Astrocyte (in vitro differentiated cells and primary cell): ENCODE measurements around the gene KRT80. TPM values are rescaled to one million over a fixed set of nuclear protein-coding genes. Genes with fewer than 3 reads are reported as not detected.

Source experiments
- DNase-seq: peaks from one replicate; pipeline ENCODE4 v3.0.0-alpha.2; 2010; ENCODE audit warnings: low read depth
- FAIRE-seq: peaks from 2 replicates; lab custom pipeline; 2011; peaks lifted over from hg19 to GRCh38; lab: Jason Lieb, UNC
- H2AFZ ChIP-seq: 2 replicates; pipeline ENCODE4 v1.6.0; 2012; ENCODE audit warnings: low read depth, low read length, inconsistent platforms
- H3K27ac ChIP-seq: 2 replicates; pipeline ENCODE4 v1.5.1; 2011; ENCODE audit warnings: low read depth, low read length, inconsistent platforms
- H3K27me3 ChIP-seq: 2 replicates; pipeline ENCODE4 v1.6.0; 2011; ENCODE audit warnings: low read length, inconsistent platforms; ENCODE audit not compliant: insufficient read depth
- H3K36me3 ChIP-seq: 2 replicates; pipeline ENCODE4 v1.5.1; 2011; ENCODE audit warnings: low read length, inconsistent platforms; ENCODE audit not compliant: insufficient read depth
- H3K4me1 ChIP-seq: 2 replicates; pipeline ENCODE4 v1.5.1; 2011; ENCODE audit warnings: low read length, inconsistent platforms; ENCODE audit not compliant: insufficient read depth
- H3K4me2 ChIP-seq: 2 replicates; pipeline ENCODE4 v1.6.0; 2012; ENCODE audit warnings: low read length, inconsistent platforms
- H3K4me3 ChIP-seq: 2 replicates; pipeline ENCODE4 v1.5.1; 2011; ENCODE audit warnings: low read depth, mild to moderate bottlenecking, low read length, inconsistent platforms; ENCODE audit not compliant: insufficient read depth
- H3K79me2 ChIP-seq: 2 replicates; pipeline ENCODE4 v1.6.0; 2012; ENCODE audit warnings: mild to moderate bottlenecking, low read length, inconsistent platforms; ENCODE audit not compliant: insufficient read depth
- H3K9ac ChIP-seq: 2 replicates; pipeline ENCODE4 v1.6.0; 2012; ENCODE audit warnings: mild to moderate bottlenecking, low read length, inconsistent platforms
- H3K9me3 ChIP-seq: 2 replicates; pipeline ENCODE4 v1.5.1; 2012; ENCODE audit warnings: low read depth, mild to moderate bottlenecking, low read length, inconsistent platforms; ENCODE audit not compliant: insufficient read depth
- H4K20me1 ChIP-seq: 2 replicates; pipeline ENCODE4 v1.6.0; 2012; ENCODE audit warnings: low read length, inconsistent platforms; ENCODE audit not compliant: insufficient read depth
- H3K27ac Mint-ChIP-seq: one replicate; pipeline ENCODE4 v1.8.0; 2021; ENCODE audit warnings: mild to moderate bottlenecking, mixed read lengths; ENCODE audit not compliant: unreplicated experiment
- H3K27me3 Mint-ChIP-seq: one replicate; pipeline ENCODE4 v1.8.0; 2021; ENCODE audit warnings: low read depth, mixed read lengths; ENCODE audit not compliant: unreplicated experiment
- H3K36me3 Mint-ChIP-seq: one replicate; pipeline ENCODE4 v1.8.0; 2021; ENCODE audit warnings: low read depth, mixed read lengths; ENCODE audit not compliant: unreplicated experiment
- H3K4me1 Mint-ChIP-seq: one replicate; pipeline ENCODE4 v1.8.0; 2021; ENCODE audit warnings: low read depth, mixed read lengths; ENCODE audit not compliant: unreplicated experiment
- H3K4me3 Mint-ChIP-seq: one replicate; pipeline ENCODE4 v1.8.0; 2021; ENCODE audit warnings: mild to moderate bottlenecking, moderate library complexity, mixed read lengths; ENCODE audit not compliant: unreplicated experiment
- H3K9me3 Mint-ChIP-seq: one replicate; pipeline ENCODE4 v1.8.0; 2021; ENCODE audit warnings: mild to moderate bottlenecking, mixed read lengths; ENCODE audit not compliant: unreplicated experiment
- EZH2 ChIP-seq: IDR thresholded peaks from 2 replicates; pipeline ENCODE4 v1.6.1; 2012; ENCODE audit warnings: mild to moderate bottlenecking, low read length, inconsistent platforms; ENCODE audit not compliant: insufficient read depth
- total RNA-seq: library from RNA; stranded (reverse); gene quantifications from 2 replicates; pipeline ENCODE4 v1.2.1, GENCODE V29; 2021
- TF ChIP-seq, protein P1 (sequence below): IDR thresholded peaks from 2 replicates; pipeline ENCODE4 v1.5.1; 2011; ENCODE audit warnings: low read depth, mild to moderate bottlenecking, inconsistent platforms, low read length, moderate library complexity; ENCODE audit not compliant: insufficient read depth

The KRT80 gene
- total RNA-seq, 1 donor from 2014 or later, result 3.6 TPM

- TF ChIP-seq, protein P1, sequence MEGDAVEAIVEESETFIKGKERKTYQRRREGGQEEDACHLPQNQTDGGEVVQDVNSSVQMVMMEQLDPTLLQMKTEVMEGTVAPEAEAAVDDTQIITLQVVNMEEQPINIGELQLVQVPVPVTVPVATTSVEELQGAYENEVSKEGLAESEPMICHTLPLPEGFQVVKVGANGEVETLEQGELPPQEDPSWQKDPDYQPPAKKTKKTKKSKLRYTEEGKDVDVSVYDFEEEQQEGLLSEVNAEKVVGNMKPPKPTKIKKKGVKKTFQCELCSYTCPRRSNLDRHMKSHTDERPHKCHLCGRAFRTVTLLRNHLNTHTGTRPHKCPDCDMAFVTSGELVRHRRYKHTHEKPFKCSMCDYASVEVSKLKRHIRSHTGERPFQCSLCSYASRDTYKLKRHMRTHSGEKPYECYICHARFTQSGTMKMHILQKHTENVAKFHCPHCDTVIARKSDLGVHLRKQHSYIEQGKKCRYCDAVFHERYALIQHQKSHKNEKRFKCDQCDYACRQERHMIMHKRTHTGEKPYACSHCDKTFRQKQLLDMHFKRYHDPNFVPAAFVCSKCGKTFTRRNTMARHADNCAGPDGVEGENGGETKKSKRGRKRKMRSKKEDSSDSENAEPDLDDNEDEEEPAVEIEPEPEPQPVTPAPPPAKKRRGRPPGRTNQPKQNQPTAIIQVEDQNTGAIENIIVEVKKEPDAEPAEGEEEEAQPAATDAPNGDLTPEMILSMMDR, result no peak
- TF ChIP-seq EZH2, result no peak
- Histone ChIP-seq H3K27me3 (no peaks in the 10 kb centered on the region), H3K9ac (no peak overlapping the region), H3K4me2 (no peak overlapping the region), H4K20me1 (no peaks in the 10 kb centered on the region), H2AFZ (no peak overlapping the region), H3K4me3 (no peak overlapping the region), H3K36me3 (no peaks in the 10 kb centered on the region), H3K27ac (no peak overlapping the region), H3K4me1 (peaks cover 48% of the 10 kb centered on the region), H3K79me2 (peaks cover 4% of the 10 kb centered on the region), H3K9me3 (no peaks in the 10 kb centered on the region)
- Mint-ChIP-seq H3K36me3 (peaks cover 3% of the 10 kb centered on the region), H3K9me3 (peaks cover 13% of the 10 kb centered on the region), H3K4me3 (no peak overlapping the region), H3K27me3 (peaks cover 11% of the 10 kb centered on the region), H3K4me1 (peaks cover 55% of the 10 kb centered on the region), H3K27ac (no peak overlapping the region)
- DNase-seq, result no peak
- no peak for FAIRE-seq
Observed at GRCh38 chr12:52228366-52228765, 36.6 kb upstream of the KRT80 start.

DNA sequence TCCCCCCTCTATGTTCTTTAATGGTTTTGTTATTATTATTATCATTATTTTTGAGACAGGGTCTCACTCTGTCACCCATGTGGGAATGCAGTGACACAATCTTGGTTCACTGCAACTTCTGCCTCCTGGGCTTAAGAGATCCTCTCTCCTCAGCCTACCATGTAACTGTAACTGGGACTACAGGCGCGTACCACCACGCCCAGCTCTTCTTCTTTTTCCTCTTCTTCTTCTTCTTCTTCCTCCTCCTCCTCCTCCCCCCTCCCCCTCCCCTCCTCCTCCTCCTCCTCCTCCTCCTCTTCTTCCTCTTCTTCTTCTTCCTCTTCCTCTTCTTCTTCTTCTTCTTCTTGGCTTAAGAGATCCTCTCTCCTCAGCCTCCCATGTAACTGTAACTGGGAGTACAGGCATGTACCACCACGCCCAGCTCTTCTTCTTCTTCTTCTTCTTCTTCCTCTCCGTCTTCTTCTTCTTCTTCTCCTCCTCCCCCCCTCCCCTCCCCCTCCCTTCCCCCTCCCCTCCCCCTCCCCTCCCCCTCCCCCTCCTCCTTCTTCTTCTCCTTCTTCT is 35.9 kb upstream of the KRT80 start:
- Histone ChIP-seq H3K4me1 (peaks cover 44% of the 10 kb centered on the region), H3K4me3 (no peak overlapping the region), H3K9ac (no peak overlapping the region), H3K4me2 (no peak overlapping the region), H4K20me1 (no peaks in the 10 kb centered on the region), H3K36me3 (no peaks in the 10 kb centered on the region), H3K79me2 (peaks cover 4% of the 10 kb centered on the region), H2AFZ (no peak overlapping the region), H3K27me3 (no peaks in the 10 kb centered on the region), H3K27ac (no peak overlapping the region), H3K9me3 (no peaks in the 10 kb centered on the region)
- no peak for DNase-seq
- no peak for FAIRE-seq
- Mint-ChIP-seq H3K4me3 (no peak overlapping the region), H3K27me3 (peaks cover 9% of the 10 kb centered on the region), H3K36me3 (peaks cover 3% of the 10 kb centered on the region), H3K9me3 (peaks cover 13% of the 10 kb centered on the region), H3K27ac (no peak overlapping the region), H3K4me1 (peaks cover 56% of the 10 kb centered on the region)
- TF ChIP-seq, protein P1, result no peak
- no peak for TF ChIP-seq EZH2

GRCh38 chr12:52226446-52226845 is 34.6 kb upstream of the KRT80 start:
- Histone ChIP-seq H4K20me1 (no peaks in the 10 kb centered on the region), H2AFZ (no peak overlapping the region), H3K36me3 (no peaks in the 10 kb centered on the region), H3K27ac (no peak overlapping the region), H3K9ac (no peak overlapping the region), H3K79me2 (no peaks in the 10 kb centered on the region), H3K9me3 (no peaks in the 10 kb centered on the region), H3K4me3 (no peak overlapping the region), H3K4me2 (peak overlapping the region; percentile 22), H3K27me3 (no peaks in the 10 kb centered on the region), H3K4me1 (peaks cover 39% of the 10 kb centered on the region)
- no peak for TF ChIP-seq EZH2
- TF ChIP-seq, protein P1, result no peak
- Mint-ChIP-seq H3K27me3 (no peaks in the 10 kb centered on the region), H3K9me3 (peaks cover 13% of the 10 kb centered on the region), H3K36me3 (no peaks in the 10 kb centered on the region), H3K4me1 (peaks cover 44% of the 10 kb centered on the region), H3K27ac (peak overlapping the region; percentile 9), H3K4me3 (no peak overlapping the region)
- DNase-seq, result no peak
- no peak for FAIRE-seq
